OCI-LY7 (cell line): Measurements from ENCODE around the gene STEAP4.

Source experiments
- CTCF ChIP-seq: fragments of 200-600 bp; sonication (generic); conservative IDR thresholded peaks from 2 replicates; pipeline ENCODE4 v1.5.1; 2014; ENCODE audit warnings: mild to moderate bottlenecking, antibody characterized with exemption, low read length, moderate library complexity, mixed read lengths
- EZH2phosphoT487 ChIP-seq: fragments of 200-600 bp; sonication (generic); IDR thresholded peaks from 2 replicates; pipeline ENCODE4 v1.6.1; 2018; ENCODE audit warnings: low read depth, borderline replicate concordance, mild to moderate bottlenecking, mixed run types, antibody characterized with exemption, low read length, moderate library complexity, mixed read lengths

- TF ChIP-seq CTCF = no peak
- no peak for TF ChIP-seq EZH2phosphoT487
These were observed 83.4 kb downstream of the STEAP4 start for GRCh38 chr7:88223265-88223664.
